ENCODE results near the gene ZNF521. TPM values are rescaled to one million over a fixed set of nuclear protein-coding genes. Genes with fewer than 3 reads are reported as not detected.

ZNF521 gene
- total RNA-seq, 1 experiment from 2014 or later: not detected

- no peak for DNase-seq (ENCODE audit: low spot score)
Measured at GRCh38 chr18:25335676-25336075, 16.3 kb downstream of the ZNF521 start.

GRCh38 chr18:25335062-25335461 is 16.9 kb downstream of the ZNF521 start:
- DNase-seq (ENCODE audit: low spot score): no peak

GRCh38 chr18:25334588-25334987 is 17.4 kb downstream of the ZNF521 start:
- no peak for DNase-seq (ENCODE audit: low spot score)

- DNase-seq (ENCODE audit: low spot score): no peak
Measured at GRCh38 chr18:25332002-25332401, 20.0 kb downstream of the ZNF521 start.

- DNase-seq (ENCODE audit: low spot score): no peak
Measured at GRCh38 chr18:25329783-25330182, 22.2 kb downstream of the ZNF521 start.

GRCh38 chr18:25327584-25327983 is 24.4 kb downstream of the ZNF521 start:
- no peak for DNase-seq (ENCODE audit: low spot score)

- DNase-seq (ENCODE audit: low spot score): no peak
Measured at GRCh38 chr18:25326361-25326952, 25.5 kb downstream of the ZNF521 start.

GRCh38 chr18:25322806-25323205 is 29.2 kb downstream of the ZNF521 start:
- no peak for DNase-seq (ENCODE audit: low spot score)

GRCh38 chr18:25316381-25317018 is 35.5 kb downstream of the ZNF521 start:
- DNase-seq (ENCODE audit: low spot score): no peak

GRCh38 chr18:25314838-25315190 is 37.2 kb downstream of the ZNF521 start:
- no peak for DNase-seq (ENCODE audit: low spot score)

- no peak for DNase-seq (ENCODE audit: low spot score)
Measured at GRCh38 chr18:25314151-25314837, 37.7 kb downstream of the ZNF521 start.

GRCh38 chr18:25313268-25313667 is 38.7 kb downstream of the ZNF521 start:
- DNase-seq (ENCODE audit: low spot score): no peak

GRCh38 chr18:25310045-25310444 is 41.9 kb downstream of the ZNF521 start:
- DNase-seq (ENCODE audit: low spot score): no peak

GRCh38 chr18:25308381-25308780 is 43.6 kb downstream of the ZNF521 start:
- DNase-seq (ENCODE audit: low spot score): no peak

GRCh38 chr18:25307192-25307591 is 44.8 kb downstream of the ZNF521 start:
- DNase-seq (ENCODE audit: low spot score): no peak

- DNase-seq (ENCODE audit: low spot score): no peak
Measured at GRCh38 chr18:25306671-25307070, 45.3 kb downstream of the ZNF521 start.

- DNase-seq (ENCODE audit: low spot score): no peak
Measured at GRCh38 chr18:25305584-25305983, 46.4 kb downstream of the ZNF521 start.

GRCh38 chr18:25300492-25300891 is 51.5 kb downstream of the ZNF521 start:
- no peak for DNase-seq (ENCODE audit: low spot score)

- no peak for DNase-seq (ENCODE audit: low spot score)
Measured at GRCh38 chr18:25299426-25300300, 52.3 kb downstream of the ZNF521 start.

- no peak for DNase-seq (ENCODE audit: low spot score)
Measured at GRCh38 chr18:25298853-25299274, 53.1 kb downstream of the ZNF521 start.

- DNase-seq (ENCODE audit: low spot score): no peak
Measured at GRCh38 chr18:25295624-25296138, 56.3 kb downstream of the ZNF521 start.

GRCh38 chr18:25291150-25291549 is 60.8 kb downstream of the ZNF521 start:
- DNase-seq (ENCODE audit: low spot score): no peak

Data from A172 (cell line).